OCI-M2 (cell line): ENCODE data around the gene B3GNT3.
"Not testable (repeated sequence)": the region's sequence is repeated elsewhere in the genome, so short reads cannot be mapped to it uniquely, and the experiment has no call there.

Experiments
- DNase-seq: peaks from one replicate; lab custom pipeline; 2025; ENCODE audit not compliant: unreplicated experiment; lab: John Stamatoyannopoulos, UW

The B3GNT3 gene

DNA sequence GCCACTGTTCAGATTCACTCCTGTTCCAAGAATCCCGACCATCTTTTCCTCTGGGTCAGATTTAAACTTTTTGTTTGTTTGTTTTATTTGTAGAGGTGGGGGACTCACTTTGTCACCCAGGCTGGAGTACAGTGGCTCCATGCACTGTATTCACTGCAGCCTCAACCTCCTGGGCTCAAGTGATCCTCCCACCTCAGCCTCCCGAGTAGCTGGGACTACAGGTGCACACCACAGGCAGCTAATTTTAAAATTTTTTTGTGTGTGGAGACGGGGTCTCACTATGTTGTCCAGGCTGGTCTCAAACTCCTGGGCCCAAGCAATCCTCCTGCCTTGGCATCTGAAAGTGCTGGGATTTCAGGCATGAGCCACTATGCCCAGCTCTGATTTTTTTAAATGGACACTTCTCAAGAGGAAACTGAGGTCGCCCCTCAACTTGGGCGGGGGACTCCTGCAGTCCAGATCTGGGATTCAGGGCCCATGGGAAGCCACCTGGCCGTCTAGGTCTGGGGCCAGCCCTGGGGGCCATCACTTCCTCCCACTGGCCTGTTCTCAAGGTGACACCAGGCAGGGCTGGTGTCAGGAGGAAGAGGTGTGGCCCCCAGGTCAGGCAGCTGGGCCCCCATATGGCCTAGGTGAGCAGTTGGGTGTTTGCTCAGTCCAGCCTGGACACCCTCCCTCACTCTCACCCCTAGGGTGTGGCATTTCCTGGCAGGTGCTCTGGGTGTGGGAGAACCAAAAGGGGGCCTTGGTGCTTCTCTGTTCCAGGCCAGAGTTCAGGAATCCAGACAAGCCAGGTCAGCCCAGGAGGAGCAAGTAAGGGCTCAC lies 1.3 kb downstream of the B3GNT3 start:
- no peak for DNase-seq

DNA sequence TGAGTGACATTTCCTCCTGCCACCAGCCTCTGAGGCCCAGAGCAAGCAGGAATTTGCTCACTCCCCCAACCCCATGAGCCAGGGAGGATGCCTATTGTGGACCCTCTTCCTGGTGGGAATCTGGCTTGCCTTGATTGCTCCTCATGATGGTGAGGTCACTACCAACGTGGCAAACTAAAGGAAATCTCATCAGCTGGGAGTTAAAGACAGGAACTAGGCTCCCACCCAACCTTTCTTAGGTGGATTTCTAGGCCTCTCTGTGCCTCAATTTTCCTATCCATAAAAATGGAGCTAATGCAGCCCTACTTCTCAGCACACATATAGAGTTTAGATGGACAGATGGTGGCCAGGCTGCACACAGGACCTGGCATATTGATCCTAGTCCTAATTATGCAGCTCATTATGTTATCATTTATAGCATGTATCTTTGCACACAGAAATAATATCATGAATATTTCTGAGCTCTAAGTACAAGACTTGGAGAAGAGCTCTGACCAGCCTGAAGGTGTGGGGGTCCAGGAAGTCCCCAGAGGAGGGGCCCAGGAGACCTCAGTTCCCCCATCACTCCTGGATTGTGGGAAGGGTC lies 2.0 kb downstream of the B3GNT3 start:
- DNase-seq = no peak

DNA sequence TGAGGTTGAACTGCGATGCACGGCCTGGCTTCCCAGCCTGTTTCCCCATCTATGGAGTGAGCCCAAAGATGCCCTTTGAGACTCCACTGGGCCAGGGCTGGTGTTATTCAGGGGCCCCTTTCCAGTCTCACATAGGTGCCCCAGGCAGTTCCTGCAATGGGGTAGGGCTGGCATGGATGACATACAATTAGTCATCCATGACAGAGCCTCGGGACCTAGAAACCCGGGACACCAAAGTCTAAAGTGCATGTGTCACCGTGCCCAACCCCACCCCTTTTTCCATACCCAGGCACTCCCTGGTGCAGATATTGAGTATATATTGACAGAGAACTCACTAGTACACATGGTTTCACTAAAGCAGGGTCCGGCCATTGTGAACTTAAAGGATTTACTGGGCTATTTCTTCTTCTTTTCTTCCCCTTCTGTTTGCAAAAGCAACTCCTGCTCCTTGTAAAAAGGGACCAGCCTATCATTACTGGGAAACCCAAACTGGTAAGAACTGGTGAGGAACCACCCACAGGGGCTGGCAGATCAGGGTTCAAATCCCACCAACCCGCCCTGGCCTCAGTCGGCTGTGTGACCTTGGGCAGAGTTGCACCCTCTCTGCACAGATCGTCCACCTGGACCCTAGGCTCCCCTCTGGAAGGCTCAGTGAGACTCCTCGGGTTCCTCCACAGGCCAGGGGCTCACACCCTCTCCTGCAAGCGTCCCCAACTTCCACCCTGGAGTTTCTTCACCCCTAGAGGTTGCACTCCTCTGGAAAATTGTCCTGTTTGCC lies 2.7 kb downstream of the B3GNT3 start:
- no peak for DNase-seq

DNA sequence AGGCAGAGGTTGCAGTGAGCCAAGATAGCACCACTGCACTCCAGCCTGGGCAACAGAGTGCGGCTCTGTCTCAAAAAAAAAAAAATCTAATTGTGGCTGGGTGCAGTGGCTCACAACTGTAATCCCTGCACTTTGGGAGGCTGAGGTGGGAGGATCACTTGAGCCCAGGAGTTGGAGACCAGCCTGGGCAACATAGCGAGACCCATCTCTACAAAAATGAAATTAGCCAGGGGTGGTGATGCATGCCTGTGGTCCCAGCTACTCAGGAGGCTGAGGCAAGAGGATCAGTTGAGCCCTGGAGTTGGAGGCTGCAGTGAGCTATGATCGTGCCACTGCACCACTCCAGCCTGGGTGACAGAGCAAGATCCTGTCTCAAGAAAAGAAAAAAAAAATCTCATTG lies 3.7 kb downstream of the B3GNT3 start:
- DNase-seq = not testable (repeated sequence)

DNA sequence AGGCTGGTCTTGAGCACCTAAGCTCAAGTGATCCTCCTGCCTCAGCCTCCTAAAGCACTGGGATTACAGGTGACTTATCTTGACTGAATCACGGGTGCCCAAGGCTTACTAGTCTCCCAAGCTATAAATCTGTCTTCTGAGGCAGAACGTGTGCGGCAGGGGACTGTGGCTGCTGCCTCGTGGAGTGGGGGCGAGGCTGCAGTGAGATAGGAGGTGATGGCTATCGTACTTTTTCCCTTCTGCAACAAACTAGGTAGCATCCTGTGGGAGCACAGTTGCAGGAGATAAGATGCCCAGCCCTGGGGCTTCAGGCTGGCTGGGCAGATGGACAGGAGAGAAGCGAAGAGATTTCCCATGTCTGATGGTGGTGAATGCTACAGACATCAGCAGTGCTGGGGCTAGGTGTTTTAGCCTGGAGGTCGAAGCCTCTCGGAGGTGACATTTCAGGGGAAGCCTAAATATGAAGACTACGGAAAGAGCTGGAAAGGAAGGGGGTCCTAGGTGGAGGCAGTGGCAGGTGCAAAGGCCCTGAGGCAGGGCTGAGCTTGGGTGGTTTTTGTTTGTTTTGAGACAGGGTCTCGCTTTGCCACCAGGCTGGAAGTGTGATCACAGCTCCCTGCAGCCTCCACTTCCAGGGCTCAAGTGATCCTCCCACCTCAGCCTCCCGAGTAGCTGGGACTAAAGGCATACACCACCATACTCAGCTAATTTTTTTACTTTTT lies 7.4 kb downstream of the B3GNT3 start:
- DNase-seq = no peak

DNA sequence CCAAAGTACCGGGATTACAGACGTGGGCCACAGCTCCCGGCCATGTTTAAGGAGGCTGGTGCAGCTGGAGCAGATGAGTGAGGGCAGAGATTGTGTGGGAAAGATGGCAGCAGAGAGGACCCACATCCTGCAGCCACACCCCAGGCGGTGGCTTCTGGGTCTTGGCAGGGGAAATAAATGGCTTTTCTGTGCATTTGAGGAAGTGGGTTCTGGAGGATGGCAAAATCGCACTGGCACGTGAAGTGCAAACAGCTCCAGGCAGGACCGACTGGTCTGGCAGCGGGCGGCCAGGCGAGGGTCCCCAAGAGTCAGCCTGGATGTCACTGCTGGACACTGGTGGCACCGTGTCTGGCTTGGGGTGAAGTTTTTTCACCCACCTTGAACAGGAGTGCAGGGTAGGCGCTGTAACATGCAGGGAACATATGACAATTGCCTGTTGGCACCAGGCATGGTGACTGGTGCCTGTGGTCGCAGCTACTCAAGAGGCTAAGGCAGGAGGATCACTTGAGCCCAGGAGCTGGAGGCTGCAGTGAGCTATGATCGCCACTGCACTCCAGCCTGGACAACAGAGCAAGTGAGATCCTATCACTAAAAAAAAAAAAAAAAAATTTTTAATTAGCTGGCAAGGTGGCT lies 8.4 kb downstream of the B3GNT3 start:
- DNase-seq = no peak

DNA sequence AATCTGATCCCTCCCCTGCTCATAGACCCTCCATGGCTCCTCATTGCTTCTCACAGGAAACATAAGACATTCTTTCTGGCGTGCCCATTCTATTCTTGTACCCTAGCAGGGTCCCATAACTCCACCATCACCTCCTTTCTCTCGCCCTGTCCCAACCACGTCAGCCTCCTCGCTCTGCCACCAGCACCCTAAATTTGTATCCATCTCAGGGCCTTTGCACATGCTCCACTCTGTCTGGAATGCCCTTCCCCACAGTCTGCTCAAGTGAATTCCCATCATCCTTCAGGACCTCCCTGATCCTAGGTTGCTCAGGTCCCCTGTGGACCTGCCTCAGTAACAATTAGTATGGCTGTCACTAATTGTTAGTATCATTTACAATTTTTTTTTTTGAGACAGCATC lies 10.5 kb downstream of the B3GNT3 start:
- no peak for DNase-seq

DNA sequence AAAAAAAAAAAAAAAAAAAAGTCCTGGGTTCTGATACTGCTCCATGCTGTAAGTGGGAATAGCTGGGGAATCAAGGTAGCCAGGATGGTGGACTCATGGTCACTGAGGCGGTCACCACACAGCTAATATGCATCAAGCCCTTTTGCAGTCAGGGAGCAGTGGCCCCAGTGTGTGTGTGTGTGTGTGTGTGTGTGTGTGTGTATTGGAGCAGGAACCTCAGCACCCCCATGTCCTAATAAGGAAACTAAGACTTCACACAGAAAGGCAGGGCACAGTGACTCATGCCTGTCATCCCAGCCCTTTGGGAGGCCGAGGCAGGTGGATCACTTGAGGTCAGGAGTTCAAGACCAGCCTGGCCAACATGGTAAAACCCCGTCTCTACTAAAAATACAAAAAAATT lies 12.0 kb downstream of the B3GNT3 start:
- DNase-seq = no peak

DNA sequence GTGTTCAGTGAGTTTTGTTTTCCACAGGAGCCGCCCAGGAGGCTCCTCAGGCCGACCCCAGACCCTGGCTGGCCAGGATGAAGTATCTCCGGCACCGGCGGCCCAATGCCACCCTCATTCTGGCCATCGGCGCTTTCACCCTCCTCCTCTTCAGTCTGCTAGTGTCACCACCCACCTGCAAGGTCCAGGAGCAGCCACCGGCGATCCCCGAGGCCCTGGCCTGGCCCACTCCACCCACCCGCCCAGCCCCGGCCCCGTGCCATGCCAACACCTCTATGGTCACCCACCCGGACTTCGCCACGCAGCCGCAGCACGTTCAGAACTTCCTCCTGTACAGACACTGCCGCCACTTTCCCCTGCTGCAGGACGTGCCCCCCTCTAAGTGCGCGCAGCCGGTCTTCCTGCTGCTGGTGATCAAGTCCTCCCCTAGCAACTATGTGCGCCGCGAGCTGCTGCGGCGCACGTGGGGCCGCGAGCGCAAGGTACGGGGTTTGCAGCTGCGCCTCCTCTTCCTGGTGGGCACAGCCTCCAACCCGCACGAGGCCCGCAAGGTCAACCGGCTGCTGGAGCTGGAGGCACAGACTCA lies 12.9 kb downstream of the B3GNT3 start:
- DNase-seq = no peak

DNA sequence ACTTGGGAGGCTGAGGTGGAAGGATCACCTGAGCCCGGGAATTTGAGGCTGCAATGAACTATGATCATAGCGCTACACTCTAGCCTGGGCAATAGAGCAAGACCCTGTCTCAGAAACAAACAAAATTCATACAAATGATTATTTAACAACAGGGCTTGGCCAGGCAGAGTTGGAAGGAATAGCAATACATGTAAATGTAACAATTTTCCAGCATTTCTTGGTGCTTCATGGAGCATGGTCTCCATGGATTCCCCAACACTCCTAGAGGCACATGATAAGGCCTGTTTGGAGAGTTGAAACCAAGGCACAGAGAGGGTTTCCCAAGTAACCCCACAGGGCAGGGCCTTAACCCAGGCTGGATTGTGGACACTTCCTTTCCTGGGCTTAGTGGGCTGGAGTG lies 16.2 kb downstream of the B3GNT3 start:
- no peak for DNase-seq

DNA sequence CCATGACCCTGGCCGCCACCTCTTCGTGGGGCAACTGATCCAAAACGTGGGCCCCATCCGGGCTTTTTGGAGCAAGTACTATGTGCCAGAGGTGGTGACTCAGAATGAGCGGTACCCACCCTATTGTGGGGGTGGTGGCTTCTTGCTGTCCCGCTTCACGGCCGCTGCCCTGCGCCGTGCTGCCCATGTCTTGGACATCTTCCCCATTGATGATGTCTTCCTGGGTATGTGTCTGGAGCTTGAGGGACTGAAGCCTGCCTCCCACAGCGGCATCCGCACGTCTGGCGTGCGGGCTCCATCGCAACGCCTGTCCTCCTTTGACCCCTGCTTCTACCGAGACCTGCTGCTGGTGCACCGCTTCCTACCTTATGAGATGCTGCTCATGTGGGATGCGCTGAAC lies 16.7 kb downstream of the B3GNT3 start:
- DNase-seq = no peak

DNA sequence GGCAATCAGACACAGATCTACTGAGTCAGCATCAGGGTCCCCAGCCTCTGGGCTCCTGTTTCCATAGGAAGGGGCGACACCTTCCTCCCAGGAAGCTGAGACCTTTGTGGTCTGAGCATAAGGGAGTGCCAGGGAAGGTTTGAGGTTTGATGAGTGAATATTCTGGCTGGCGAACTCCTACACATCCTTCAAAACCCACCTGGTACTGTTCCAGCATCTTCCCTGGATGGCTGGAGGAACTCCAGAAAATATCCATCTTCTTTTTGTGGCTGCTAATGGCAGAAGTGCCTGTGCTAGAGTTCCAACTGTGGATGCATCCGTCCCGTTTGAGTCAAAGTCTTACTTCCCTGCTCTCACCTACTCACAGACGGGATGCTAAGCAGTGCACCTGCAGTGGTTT lies 17.2 kb downstream of the B3GNT3 start:
- DNase-seq = no peak

DNA sequence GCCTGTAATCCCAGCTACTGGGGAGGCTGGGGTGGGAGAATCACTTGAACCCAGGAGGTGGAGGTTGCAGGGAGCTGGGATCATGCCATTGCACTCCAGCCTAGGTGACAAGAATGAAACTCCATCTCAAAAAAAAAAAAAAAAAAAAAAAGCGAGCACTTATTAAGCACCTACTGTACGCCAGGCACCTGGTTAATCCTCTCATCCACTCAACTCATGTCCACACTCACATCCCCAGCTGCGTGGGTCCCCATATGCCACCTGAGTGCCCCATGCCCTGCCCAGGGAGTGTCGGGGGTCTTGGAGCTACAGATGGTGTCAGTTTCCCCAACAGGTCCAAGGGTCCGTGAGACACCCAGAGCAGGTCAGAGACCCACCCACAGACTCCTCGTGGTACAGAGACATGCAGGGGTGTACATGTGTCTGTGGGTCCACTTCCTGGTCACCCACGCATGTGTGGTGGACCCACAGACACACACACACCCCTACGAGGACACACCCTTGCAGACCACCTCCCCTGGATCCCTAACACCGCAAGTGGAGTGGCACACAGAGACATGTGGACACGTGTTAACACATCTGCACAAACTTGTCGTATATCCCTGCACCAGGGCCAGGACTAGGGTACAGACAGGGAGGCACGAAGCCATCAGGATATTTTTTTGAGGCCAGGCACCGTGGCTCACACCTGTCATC lies 22.9 kb downstream of the B3GNT3 start:
- no peak for DNase-seq

DNA sequence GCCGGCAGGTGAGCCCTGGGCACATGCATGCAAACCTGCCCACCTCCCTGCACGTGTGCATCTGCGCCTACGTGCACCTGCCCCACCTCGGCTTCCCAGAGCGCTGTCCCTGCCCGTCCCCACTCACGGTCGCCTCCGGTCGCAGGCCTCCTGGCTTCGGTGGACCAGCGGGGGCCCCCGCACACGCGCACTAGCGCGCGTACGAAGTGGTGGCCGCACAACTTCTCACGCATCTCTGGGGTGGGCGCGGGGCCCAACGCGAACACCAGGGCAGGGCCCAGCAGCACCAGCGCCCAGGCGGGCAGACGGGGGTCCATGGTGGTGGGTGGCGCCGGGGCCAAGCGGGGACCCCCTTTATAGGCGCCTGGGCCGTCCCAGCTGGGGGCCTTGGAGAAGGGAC lies 26.3 kb downstream of the B3GNT3 start, which contains the start of gene INSL3:
Gene INSL3 (minus strand): TSS at position 330 of the 400 bp plus-strand sequence. CDS start 13 bp downstream, at position 317.
- DNase-seq = no peak

DNA sequence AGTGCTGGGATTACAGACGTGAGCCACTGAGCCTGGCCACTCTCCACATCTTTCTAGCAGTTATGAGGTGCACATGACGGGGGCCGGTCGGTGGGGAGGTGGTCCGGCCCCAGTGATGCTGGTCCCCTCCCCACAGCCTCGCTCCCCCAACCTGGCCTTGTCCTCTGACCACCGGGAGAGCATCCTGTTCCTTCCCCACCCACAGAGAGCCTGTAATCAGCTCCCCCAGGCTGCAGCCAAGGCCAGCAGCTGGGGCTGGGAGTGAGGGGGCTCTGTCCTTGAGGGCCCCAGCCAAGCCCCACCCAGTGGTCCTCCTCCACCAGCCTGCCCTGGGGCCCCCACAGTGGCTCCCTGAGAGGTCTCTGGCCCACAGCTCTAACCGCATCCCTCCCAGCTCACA lies 29.4 kb downstream of the B3GNT3 start:
- DNase-seq = no peak

DNA sequence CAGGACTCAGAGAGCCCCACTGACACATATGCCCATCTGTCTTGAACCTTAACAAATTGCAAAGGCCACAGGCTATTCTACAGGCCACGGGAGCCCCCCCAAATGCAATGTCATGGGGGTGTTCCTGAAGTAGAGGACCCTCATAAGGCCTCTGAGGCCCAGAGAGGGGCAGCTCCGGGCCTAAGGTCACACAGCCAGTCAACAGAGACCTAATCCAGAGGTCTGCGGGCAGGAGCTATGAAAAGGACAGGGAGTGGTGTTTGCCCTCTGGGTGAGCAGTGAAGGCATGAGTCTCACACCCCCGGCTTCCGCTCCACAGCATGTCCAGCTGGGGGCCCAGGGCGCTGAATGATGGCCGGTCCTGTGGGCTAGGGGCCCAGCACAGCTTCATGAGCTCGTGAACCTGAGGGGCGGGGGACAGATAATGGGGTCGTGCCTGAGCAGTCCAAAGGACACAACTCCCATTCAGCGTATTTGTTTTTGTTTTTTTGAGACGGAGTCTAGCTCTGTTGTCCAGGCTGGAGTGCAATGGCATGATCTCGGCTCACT lies 31.6 kb downstream of the B3GNT3 start:
- no peak for DNase-seq

DNA sequence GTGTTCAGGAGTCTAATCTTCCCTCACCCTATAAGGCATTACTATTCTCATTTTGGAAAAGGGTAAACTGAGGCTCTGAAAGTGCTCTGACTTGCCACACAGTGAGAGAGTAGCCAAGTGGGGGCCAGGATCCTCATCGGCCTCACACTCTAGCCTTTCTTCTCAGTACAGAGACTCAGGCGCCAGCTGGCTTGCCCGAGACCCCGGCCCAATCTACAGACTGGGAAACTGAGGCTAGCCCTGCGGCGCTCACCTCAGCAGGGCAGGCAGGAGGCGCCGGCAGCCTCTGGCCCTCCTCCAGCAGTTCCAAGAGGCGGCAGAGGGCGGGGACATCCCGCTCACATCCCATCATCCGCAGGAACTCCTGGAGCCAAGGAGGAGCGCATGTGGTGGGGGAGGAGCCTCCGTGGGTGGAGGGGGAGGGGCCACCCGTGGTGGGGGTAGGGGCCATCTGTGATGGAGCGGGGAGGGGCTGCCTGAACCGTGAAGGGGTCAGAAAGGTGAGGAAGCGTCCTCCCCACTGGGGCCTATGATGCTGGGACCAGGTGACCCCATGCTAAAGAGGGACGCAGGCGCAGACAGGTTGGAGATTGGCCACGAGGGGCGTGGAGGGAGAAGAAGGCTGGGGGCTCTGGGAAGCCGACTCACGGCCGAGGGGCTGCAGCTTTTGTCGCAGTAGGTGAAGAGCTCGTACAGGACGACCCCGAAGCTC lies 35.1 kb downstream of the B3GNT3 start:
- DNase-seq = no peak

DNA sequence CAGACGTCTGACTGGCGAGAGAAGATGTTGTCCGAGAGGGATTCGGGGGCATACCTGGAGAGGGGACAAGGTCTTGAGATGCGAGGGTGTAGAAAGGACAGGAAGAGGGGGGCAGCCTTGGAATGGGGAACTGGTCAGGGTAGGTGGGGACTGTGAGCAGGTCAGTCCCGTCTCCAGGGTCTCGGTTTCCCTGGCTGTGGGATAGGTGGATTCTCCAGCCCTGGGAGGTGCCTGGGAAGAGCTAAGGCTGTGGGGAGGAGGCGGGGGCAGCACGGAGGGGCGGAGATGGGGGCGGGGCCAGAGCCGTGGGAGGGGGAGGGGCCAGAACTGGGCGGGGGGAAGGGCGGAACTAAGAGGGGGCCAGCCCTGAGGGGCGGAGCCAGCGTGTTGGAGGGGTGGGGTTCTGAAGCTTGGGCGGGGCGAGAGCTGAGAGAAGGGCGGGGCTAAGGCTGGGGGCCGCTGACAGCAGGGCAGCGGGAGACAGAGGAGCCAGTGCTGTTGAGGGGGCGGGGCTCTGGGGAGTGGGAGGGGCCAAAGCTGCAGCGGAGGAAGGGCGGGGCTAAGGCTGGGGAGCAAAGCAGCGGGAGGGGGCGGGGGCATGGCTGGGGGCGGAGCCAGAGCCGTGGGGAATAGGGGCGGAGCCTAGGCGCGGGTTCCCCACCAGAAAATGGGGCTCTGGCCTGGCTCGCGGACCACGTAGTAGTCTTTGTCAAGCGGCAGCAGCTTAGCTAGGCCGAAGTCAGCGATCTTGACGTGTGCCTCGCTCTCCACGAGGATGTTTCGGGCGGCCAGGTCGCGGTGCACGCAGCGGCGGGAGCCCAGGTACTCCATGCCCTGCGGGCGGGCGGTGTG lies 35.9 kb downstream of the B3GNT3 start:
- no peak for DNase-seq
